Stimulated activated CD8-positive, alpha-beta memory T cell treated with anti-CD3 and anti-CD28 coated beads, Interleukin-7, amount 100 ng/mL, for 1 hour (primary cell): ENCODE results near the gene MXD3.
A peak's percentile ranks its signal among the peaks of the same experiment; 100 is the strongest.

Source experiments
- DNase-seq, 2 donors: peaks; one replicate each; pipeline ENCODE4 v3.0.0-alpha.2; 2020; ENCODE audit warnings: low read depth in 2 of 2

Gene MXD3

GRCh38 chr5:177303121-177303924 lies 8.4 kb downstream of the MXD3 start, which contains the start of the genes PRELID1 and RAB24:
TSS of gene PRELID1 (plus strand) at chr5:177303799. CDS start at chr5:177303986, 187 bp downstream.
TSS of gene RAB24 (minus strand) at chr5:177303719. CDS start at chr5:177303288, 431 bp downstream.
- DNase-seq: peak; percentile 75 to 79

- no peak for DNase-seq
These were observed 9.2 kb downstream of the MXD3 start for GRCh38 chr5:177302354-177303110.

GRCh38 chr5:177301503-177302165 lies 10.1 kb downstream of the MXD3 start:
- DNase-seq: no peak

- no peak for DNase-seq
These were observed 10.7 kb downstream of the MXD3 start for GRCh38 chr5:177300951-177301350.

- DNase-seq: peak; percentile 43 to 47
These were observed 11.3 kb downstream of the MXD3 start for GRCh38 chr5:177300236-177300880.

- no peak for DNase-seq
These were observed 12.0 kb downstream of the MXD3 start for GRCh38 chr5:177299697-177300096.

GRCh38 chr5:177297922-177298321 lies 13.8 kb downstream of the MXD3 start:
- DNase-seq: no peak

- no peak for DNase-seq
These were observed 15.1 kb downstream of the MXD3 start for GRCh38 chr5:177296581-177296980.

- no peak for DNase-seq
These were observed 15.8 kb downstream of the MXD3 start for GRCh38 chr5:177295924-177296323.

- DNase-seq: no peak
These were observed 17.1 kb downstream of the MXD3 start for GRCh38 chr5:177294632-177295031.

- DNase-seq: no peak
These were observed 17.7 kb downstream of the MXD3 start for GRCh38 chr5:177293819-177294581.

- DNase-seq: no peak
These were observed 20.0 kb downstream of the MXD3 start for GRCh38 chr5:177291735-177292134.

- no peak for DNase-seq
These were observed 20.7 kb downstream of the MXD3 start for GRCh38 chr5:177290816-177291596.

GRCh38 chr5:177288191-177288590 lies 23.5 kb downstream of the MXD3 start:
- no peak for DNase-seq

GRCh38 chr5:177276886-177277285 lies 34.8 kb downstream of the MXD3 start:
- no peak for DNase-seq

GRCh38 chr5:177275883-177276282 lies 35.8 kb downstream of the MXD3 start:
- no peak for DNase-seq

GRCh38 chr5:177271113-177271512 lies 40.6 kb downstream of the MXD3 start:
- no peak for DNase-seq

- no peak for DNase-seq
These were observed 41.0 kb downstream of the MXD3 start for GRCh38 chr5:177270653-177271052.

- no peak for DNase-seq
These were observed 41.7 kb downstream of the MXD3 start for GRCh38 chr5:177269976-177270375.

- DNase-seq: no peak
These were observed 42.3 kb downstream of the MXD3 start for GRCh38 chr5:177269232-177269895.
